Neural cell (in vitro differentiated cells): Measurements from ENCODE around the gene AHI1. TPM values are rescaled to one million over a fixed set of nuclear protein-coding genes. Genes with fewer than 3 reads are reported as not detected.

ENCODE experiments used
- H2AFZ ChIP-seq: fragments of 200-600, 300-800 bp; sonication (generic), shearing (Covaris generic); 2 replicates; pipeline ENCODE4 v1.6.0; 2014; ENCODE audit warnings: low read depth, mild to moderate bottlenecking, antibody characterized with exemption, low read length, moderate library complexity
- H3F3A ChIP-seq: fragments of 200-600 bp; shearing (Covaris generic); 2 replicates; pipeline ENCODE4 v1.6.1; 2016; ENCODE audit warnings: mild to moderate bottlenecking, moderate library complexity, mixed read lengths, antibody characterized with exemption, low read length; ENCODE audit not compliant: insufficient read depth, poor library complexity, severe bottlenecking
- H3K27ac ChIP-seq: fragments of 200-600, 300-800 bp; sonication (generic), shearing (Covaris generic); 2 replicates; pipeline ENCODE4 v1.5.1; 2014; ENCODE audit warnings: mild to moderate bottlenecking, low read length, moderate library complexity
- H3K27me3 ChIP-seq: fragments of 300-800, 200-600 bp; sonication (generic), shearing (Covaris generic); 2 replicates; pipeline ENCODE4 v1.6.0; 2014; ENCODE audit warnings: mild to moderate bottlenecking, low read depth, low read length, moderate library complexity; ENCODE audit not compliant: insufficient read depth
- H3K36me3 ChIP-seq: fragments of 300-800, 200-600 bp; sonication (generic), shearing (Covaris generic); 2 replicates; pipeline ENCODE4 v1.5.1; 2014; ENCODE audit warnings: mild to moderate bottlenecking, antibody characterized with exemption, low read length, moderate library complexity; ENCODE audit not compliant: insufficient read depth
- H3K4me2 ChIP-seq: fragments of 300-800, 200-600 bp; sonication (generic), shearing (Covaris generic); 2 replicates; pipeline ENCODE4 v1.6.0; 2014; ENCODE audit warnings: mild to moderate bottlenecking, low read length
- H3K4me3 ChIP-seq: fragments of 300-800, 200-600 bp; sonication (generic), shearing (Covaris generic); 2 replicates; pipeline ENCODE4 v1.5.1; 2014; ENCODE audit warnings: mild to moderate bottlenecking, low read length, moderate library complexity
- H3K79me2 ChIP-seq: fragments of 200-600 bp; shearing (Covaris generic); replicated peaks from 2 replicates; pipeline ENCODE4 v1.6.0; 2014; ENCODE audit warnings: mild to moderate bottlenecking, low read length, moderate library complexity; ENCODE audit not compliant: insufficient read depth
- H3K9ac ChIP-seq: fragments of 300-800, 200-600 bp; sonication (generic), shearing (Covaris generic); 2 replicates; pipeline ENCODE4 v1.6.1; 2016; ENCODE audit warnings: mild to moderate bottlenecking, low read length, mixed read lengths
- H3K9me2 ChIP-seq: fragments of 200-600 bp; shearing (Covaris generic); 2 replicates; pipeline ENCODE4 v1.6.1; 2016; ENCODE audit warnings: mild to moderate bottlenecking, low read length, mixed read lengths; ENCODE audit not compliant: insufficient read depth
- H3K9me3 ChIP-seq: fragments of 200-600, 300-800 bp; sonication (generic), shearing (Covaris generic); 2 replicates; pipeline ENCODE4 v1.6.1; 2016; ENCODE audit warnings: mild to moderate bottlenecking, mixed run types, low read length, moderate library complexity, mixed read lengths
- H4K20me1 ChIP-seq: fragments of 200-600 bp; shearing (Covaris generic); 2 replicates; pipeline ENCODE4 v1.6.1; 2016; ENCODE audit warnings: mild to moderate bottlenecking, mixed run types; ENCODE audit not compliant: insufficient read depth
- CTCF ChIP-seq: fragments of 450-650 bp; IDR thresholded peaks from 2 replicates; pipeline ENCODE4 v1.5.1; 2014; ENCODE audit warnings: antibody characterized with exemption, mild to moderate bottlenecking, moderate library complexity; ENCODE audit not compliant: poor library complexity, severe bottlenecking
- EZH2 ChIP-seq: fragments of 200-600, 300-800 bp; shearing (Covaris generic), sonication (generic); IDR thresholded peaks from 2 replicates; pipeline ENCODE4 v1.6.1; 2014; ENCODE audit warnings: antibody characterized with exemption, low read length, borderline replicate concordance, mild to moderate bottlenecking; ENCODE audit not compliant: insufficient read depth, poor library complexity, severe bottlenecking
- TAF1 ChIP-seq: IDR thresholded peaks from 2 replicates; pipeline ENCODE4 v1.6.1; 2012; ENCODE audit warnings: low read depth
- polyA plus RNA-seq: library from polyadenylated mRNA; depleted of rRNA; stranded (reverse); fragments of >200 nt; gene quantifications from 2 replicates; pipeline ENCODE4 v1.2.3, GENCODE V29; 2014
- TF ChIP-seq, protein P1 (sequence below): IDR thresholded peaks from 2 replicates; pipeline ENCODE4 v1.6.1; 2012; ENCODE audit warnings: borderline replicate concordance

AHI1 gene
- polyA plus RNA-seq, 1 donor from 2014 or later = 58.2 TPM

DNA sequence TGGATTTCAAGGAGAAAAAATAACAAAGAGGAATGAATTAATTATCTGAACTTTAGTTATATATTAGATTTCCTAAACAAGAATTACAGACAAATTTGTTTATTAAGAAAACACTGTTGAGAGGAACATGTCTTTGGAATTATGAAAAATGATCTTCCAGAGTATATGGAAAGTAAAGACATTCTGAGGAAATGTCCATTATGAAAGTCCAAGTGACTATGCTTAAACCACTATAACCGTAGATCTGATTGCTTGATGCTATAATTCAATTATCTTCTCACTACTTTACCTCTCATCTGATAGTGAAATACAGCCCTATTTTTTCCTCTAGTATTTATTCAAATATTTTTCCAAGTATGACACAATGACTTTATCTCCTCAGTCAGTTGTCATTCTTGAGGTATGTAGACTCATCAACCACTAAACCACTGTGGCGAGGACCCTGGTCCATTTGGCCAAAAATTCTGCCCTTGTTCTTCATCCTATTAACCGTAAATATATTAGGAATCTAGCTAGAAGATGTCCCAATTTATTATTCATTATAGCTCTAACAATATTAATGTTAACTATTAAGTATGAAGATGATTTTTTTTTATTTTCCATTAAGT, 37.3 kb upstream of the AHI1 start:
- no peak overlapping the region for H2AFZ ChIP-seq
- no peak overlapping the region for H3K27ac ChIP-seq
- no peak overlapping the region for H3K9ac ChIP-seq
- no peaks in the 10 kb centered on the region for H4K20me1 ChIP-seq
- no peaks in the 10 kb centered on the region for H3K27me3 ChIP-seq
- no peak for TF ChIP-seq TAF1
- no peaks in the 10 kb centered on the region for H3F3A ChIP-seq
- no peak overlapping the region for H3K4me3 ChIP-seq
- H3K79me2 ChIP-seq = no peaks in the 10 kb centered on the region
- H3K9me3 ChIP-seq = no peaks in the 10 kb centered on the region
- no peak overlapping the region for H3K4me2 ChIP-seq
- H3K36me3 ChIP-seq = no peaks in the 10 kb centered on the region
- no peaks in the 10 kb centered on the region for H3K9me2 ChIP-seq

- TF ChIP-seq EZH2 = no peak
- Histone ChIP-seq H3K27ac (no peak overlapping the region), H3K4me3 (no peak overlapping the region), H3K27me3 (no peaks in the 10 kb centered on the region), H3K9ac (no peak overlapping the region), H3K9me3 (no peaks in the 10 kb centered on the region), H3K4me2 (no peak overlapping the region), H3K36me3 (no peaks in the 10 kb centered on the region), H3K79me2 (no peaks in the 10 kb centered on the region), H4K20me1 (no peaks in the 10 kb centered on the region), H3F3A (no peaks in the 10 kb centered on the region), H3K9me2 (no peaks in the 10 kb centered on the region), H2AFZ (no peak overlapping the region)
Observed at GRCh38 chr6:135532559-135532958, 35.0 kb upstream of the AHI1 start.

DNA sequence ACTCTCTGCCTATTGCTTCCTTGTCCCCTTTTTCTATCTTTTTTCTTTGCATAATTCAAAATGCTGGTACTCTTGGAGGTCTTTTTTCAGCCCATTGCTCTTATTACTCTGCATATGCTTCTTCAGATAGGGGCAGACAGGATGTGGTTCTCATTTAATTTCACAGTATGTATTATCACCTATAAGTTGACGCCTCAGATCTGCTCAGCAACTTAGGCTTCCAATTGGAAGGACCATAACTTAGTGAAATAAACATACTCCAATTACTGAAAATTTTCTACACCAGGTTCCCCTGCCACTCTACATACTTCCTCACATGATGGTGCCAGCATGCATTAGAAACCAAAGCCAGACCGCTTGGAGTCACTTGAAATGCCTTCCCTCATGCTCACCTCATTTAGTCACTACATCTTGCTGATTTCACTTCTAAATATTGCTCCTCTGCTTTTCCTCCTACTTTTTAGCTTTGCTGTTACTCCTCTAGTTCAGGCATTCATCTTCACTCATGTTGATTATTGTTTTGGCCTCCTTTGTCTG, 34.5 kb upstream of the AHI1 start:
- H4K20me1 ChIP-seq = no peaks in the 10 kb centered on the region
- H2AFZ ChIP-seq = no peak overlapping the region
- no peaks in the 10 kb centered on the region for H3F3A ChIP-seq
- no peaks in the 10 kb centered on the region for H3K27me3 ChIP-seq
- H3K79me2 ChIP-seq = no peaks in the 10 kb centered on the region
- TF ChIP-seq CTCF = no peak
- TF ChIP-seq, protein P1, sequence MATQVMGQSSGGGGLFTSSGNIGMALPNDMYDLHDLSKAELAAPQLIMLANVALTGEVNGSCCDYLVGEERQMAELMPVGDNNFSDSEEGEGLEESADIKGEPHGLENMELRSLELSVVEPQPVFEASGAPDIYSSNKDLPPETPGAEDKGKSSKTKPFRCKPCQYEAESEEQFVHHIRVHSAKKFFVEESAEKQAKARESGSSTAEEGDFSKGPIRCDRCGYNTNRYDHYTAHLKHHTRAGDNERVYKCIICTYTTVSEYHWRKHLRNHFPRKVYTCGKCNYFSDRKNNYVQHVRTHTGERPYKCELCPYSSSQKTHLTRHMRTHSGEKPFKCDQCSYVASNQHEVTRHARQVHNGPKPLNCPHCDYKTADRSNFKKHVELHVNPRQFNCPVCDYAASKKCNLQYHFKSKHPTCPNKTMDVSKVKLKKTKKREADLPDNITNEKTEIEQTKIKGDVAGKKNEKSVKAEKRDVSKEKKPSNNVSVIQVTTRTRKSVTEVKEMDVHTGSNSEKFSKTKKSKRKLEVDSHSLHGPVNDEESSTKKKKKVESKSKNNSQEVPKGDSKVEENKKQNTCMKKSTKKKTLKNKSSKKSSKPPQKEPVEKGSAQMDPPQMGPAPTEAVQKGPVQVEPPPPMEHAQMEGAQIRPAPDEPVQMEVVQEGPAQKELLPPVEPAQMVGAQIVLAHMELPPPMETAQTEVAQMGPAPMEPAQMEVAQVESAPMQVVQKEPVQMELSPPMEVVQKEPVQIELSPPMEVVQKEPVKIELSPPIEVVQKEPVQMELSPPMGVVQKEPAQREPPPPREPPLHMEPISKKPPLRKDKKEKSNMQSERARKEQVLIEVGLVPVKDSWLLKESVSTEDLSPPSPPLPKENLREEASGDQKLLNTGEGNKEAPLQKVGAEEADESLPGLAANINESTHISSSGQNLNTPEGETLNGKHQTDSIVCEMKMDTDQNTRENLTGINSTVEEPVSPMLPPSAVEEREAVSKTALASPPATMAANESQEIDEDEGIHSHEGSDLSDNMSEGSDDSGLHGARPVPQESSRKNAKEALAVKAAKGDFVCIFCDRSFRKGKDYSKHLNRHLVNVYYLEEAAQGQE = no peak
- no peaks in the 10 kb centered on the region for H3K9me3 ChIP-seq
- no peak overlapping the region for H3K9ac ChIP-seq
- no peak overlapping the region for H3K27ac ChIP-seq
- H3K36me3 ChIP-seq = no peaks in the 10 kb centered on the region
- no peaks in the 10 kb centered on the region for H3K9me2 ChIP-seq
- H3K4me3 ChIP-seq = no peak overlapping the region
- H3K4me2 ChIP-seq = no peak overlapping the region
